GM20000 (cell line): Measurements from ENCODE around the gene CYB5R3.
A peak's percentile ranks its signal among the peaks of the same experiment; 100 is the strongest.

Experiments used
- DNase-seq: peaks from one replicate; pipeline ENCODE4 v3.0.0; 2012; ENCODE audit warnings: low spot score
- TF ChIP-seq, protein P1 (sequence below): IDR thresholded peaks from 2 replicates; pipeline ENCODE4 v1.5.1; 2012; ENCODE audit warnings: mild to moderate bottlenecking, control low read depth; ENCODE audit errors: extremely low read depth, missing control alignments

Gene CYB5R3

DNA sequence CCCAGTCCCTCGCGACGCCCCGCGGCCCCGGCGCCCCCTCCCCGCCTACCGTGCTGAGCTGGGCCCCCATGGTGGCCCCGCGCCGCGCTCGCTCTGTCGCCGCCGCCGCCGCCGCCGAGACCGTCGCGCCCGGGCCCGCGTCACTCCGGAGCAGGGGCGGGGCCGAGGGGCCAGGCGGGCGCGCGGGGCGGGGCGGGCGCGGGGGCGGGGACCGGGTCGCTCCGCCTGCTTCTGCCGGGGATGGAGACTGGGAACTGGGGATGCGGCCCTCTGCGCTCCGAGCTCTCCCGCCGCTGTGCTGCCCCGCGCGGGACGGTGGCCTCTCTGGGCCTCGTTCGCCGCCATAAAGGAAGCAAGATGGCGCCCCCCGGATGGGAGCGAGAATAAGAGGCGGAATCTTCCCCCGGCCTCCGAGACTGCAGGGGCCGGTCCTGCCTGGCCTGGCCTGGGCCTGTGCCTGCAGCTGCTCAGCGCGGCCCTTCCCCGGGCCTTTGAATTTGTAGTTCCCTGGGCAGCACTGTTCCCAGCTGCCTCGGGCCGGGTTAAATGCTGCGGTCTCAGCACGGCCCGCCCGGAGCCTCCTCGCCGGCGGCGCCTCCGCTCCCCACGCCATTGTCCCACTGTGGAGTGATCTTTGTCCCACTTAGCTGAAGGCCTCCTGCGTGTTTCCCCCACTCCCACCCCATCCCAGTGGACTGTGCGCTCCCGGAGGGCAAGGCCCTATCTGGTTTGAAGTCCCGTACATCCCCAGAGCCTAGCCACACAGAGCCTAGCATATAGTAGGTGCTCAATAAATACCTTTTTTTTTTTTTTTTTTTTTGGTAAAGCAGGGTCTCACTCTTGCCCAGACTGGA is at the start of gene CYB5R3:
Gene CYB5R3 (minus strand): TSS at position 147 of the 854 bp plus-strand sequence. CDS start 77 bp downstream, at position 70.
- peak; percentile 98 for DNase-seq
- TF ChIP-seq, protein P1, sequence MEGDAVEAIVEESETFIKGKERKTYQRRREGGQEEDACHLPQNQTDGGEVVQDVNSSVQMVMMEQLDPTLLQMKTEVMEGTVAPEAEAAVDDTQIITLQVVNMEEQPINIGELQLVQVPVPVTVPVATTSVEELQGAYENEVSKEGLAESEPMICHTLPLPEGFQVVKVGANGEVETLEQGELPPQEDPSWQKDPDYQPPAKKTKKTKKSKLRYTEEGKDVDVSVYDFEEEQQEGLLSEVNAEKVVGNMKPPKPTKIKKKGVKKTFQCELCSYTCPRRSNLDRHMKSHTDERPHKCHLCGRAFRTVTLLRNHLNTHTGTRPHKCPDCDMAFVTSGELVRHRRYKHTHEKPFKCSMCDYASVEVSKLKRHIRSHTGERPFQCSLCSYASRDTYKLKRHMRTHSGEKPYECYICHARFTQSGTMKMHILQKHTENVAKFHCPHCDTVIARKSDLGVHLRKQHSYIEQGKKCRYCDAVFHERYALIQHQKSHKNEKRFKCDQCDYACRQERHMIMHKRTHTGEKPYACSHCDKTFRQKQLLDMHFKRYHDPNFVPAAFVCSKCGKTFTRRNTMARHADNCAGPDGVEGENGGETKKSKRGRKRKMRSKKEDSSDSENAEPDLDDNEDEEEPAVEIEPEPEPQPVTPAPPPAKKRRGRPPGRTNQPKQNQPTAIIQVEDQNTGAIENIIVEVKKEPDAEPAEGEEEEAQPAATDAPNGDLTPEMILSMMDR, result no peak

DNA sequence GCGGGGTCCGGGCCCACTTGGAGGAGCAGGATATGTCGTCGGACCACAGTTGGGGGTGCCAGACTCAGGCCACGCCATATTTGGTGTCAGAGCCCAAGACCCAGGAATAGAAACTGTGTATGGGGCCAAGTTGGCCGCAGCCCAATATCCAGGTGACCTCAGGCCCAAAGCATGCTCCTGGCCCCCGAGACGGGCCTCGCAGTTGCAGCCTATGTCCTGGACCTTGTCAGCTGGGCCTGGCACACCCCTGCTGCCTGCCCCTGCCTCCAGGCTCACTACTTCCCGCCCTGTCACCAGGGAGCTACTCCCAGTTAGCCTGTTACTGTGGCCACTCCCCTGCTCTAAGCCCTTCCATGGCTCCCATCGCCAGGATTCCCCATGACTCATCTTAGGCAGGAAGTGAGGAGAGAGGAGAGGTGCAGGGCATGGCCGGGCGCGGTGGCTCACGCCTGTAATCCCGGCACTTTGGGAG is 48.4 kb upstream of the CYB5R3 start:
- no peak for DNase-seq
- TF ChIP-seq, protein P1, result no peak

DNA sequence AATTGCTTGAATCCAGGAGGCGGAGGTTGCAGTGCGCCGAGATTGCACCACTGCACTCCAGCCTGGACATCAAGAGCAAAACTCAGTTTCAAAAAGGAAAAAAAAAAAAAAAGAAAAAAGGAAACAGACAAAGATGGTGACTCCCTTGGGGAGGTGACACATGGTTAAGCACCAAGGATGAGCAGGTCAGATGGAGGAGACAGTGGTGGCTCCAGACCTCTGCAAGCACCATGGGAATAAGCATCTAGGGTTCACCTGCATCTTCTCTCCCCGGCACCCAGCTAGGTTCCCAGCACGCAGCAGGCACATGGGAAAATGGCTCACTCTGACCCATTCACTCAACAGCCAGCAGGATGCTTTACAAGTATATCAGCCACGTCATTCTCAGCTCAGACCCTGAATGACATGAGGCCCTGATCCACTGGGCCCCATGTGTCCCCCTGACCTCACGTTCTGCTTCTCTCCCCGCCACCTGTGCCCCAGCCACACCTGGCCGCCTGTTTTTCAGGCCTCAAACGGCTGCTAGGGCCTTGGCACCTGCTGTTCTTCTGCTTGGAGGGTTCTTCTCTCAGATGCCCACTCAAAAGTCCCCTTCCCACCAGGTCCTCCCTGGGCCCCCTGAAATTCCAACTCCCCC is 47.3 kb upstream of the CYB5R3 start:
- TF ChIP-seq, protein P1, result no peak
- no peak for DNase-seq

GRCh38 chr22:42695294-42695693 is 46.1 kb upstream of the CYB5R3 start:
- TF ChIP-seq, protein P1, result no peak
- no peak for DNase-seq

DNA sequence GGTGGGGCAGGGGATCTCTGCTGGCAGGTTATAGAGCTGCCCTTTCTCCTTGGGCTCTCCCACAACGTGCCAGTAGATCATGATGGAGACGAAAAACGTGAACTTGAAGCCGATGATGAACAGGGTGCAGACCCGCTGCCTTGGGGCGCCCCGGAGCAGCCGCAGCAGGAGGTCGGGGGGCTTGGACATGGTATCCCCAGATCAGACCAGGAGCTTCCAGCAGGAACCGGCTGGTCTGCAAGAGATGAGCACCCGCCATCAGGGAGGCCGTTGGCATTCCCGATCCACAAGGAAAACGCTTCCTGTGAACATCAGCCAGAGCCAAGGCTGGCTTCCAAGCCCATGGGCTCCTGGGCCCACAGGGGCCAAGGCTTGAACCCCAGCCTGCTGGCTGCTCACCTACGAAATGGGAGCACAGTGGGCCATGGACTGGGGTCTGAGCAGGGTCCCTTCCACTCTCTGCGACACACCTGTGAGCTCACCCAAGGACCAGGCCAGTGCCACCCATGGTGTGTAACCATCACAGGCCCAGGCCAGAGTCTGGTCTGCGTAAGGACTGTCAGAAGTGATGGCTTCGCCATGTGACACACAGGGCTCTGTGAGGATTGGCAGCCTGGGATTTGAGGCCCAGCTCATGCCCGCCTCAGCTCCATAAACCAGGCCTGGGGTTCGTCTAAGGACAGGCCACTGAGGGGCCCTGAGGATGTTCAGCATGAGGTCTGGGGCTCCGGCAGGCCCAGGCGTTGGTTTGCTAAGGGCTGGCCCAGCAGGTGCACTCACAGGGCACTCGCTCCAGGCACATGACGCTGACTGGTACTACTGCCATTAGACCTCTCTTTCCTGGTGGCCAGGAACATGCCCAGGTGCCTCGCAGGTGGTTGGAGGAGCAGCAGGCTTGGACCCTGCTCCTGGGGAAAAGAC is 44.8 kb upstream of the CYB5R3 start:
- DNase-seq, result no peak
- TF ChIP-seq, protein P1, result no peak

DNA sequence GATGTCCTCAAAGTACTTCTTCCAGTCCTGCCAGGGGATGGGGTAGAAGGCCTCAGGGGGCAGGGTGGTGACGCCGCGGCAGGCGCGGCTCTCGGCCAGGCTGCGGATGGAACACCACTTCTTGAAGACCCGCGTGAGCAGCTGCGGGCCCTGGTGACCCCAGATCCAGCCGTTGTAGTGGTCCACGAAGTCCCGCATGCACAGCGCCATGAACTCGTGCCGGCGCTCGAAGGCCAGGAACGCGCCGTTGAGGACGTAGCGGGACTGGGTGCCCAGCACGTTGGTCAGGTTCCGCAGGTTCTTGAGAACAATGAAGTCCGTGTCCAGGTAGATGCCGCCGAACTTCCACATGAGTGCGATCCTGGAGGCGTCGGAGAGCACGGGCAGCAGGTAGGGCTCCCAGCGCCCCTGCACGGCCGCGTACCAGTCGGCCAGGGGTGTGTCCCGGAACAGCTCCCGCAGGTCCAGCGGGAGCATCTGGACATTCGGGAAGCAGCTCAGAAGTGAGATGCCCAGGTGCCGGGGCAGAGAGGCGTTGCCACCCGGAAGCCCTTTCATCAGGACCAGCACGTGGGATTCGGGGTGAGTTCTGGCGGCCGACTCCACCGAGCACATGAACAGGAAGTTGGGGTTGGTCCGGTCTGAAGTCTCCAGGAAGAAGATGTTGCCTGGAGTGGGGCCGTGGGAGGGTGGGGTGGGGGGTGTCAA is 44.0 kb upstream of the CYB5R3 start:
- DNase-seq, result no peak
- TF ChIP-seq, protein P1, result no peak
